GM19468 (cell line): Measurements from ENCODE around the gene CNOT10.

Experiments
- ATAC-seq: cut with Tn5 transposase; IDR thresholded peaks from one replicate; pipeline ENCODE4 v1.9.1; 2021; ENCODE audit warnings: mild to moderate bottlenecking, moderate library complexity, moderate number of reproducible peaks; ENCODE audit not compliant: unreplicated experiment; ENCODE audit errors: extremely low read depth

CNOT10 gene

DNA sequence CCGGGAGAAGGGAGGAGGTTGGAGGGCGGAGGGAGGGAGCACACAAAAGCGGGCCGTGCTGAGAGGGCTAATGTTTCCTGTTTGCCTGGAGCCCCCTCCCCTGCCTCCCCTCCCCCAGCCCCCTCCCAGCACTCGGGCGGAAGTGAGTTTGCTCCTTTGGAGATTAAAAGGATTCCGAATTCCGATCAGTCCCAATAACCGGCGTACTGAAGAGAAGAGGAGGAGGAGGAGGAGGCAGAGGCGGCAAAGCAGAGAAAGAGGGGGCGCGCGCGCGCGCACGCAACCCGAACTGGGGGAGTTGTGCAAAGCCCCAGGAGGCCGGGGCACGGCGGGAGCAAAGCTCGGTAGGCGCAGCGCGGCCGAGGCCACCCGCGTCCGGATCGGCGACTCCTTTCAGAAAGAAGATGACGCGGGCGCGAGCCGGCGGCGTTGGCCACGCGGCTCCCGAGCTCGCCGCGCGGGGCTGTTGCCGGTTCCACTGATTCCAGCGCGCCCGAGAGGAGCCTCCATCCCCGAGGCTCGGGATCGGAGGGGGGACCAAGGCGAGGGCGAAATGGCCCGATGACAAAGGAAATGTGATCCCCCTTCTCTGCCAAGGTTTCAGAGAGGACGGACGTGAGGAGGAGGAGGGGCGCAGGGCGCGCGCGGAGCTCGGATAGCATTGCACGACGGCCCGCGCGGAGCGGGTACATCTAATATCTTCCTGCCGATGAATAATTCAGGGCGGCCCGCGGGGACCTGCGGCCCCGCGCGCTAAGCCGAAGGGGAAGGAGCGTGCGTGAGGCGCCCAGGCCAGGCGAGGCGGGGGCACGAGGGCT, 131.7 kb downstream of the CNOT10 start:
- ATAC-seq, result no peak

DNA sequence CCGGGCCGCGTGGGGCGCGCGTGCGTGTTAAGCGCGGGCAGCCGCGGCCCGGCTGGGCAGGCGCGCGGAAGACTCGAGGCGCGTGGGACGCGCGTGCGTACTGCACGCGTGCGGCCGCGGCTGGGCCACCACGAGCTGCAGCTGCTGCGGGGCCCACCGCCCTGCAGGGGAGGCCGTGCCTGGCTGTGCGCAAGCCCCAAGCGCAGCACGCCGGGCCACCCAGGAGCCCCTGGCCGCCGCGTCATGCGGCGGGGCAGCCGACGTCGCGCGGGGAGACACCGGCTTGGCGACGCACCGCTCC, 132.2 kb downstream of the CNOT10 start:
- no peak for ATAC-seq

DNA sequence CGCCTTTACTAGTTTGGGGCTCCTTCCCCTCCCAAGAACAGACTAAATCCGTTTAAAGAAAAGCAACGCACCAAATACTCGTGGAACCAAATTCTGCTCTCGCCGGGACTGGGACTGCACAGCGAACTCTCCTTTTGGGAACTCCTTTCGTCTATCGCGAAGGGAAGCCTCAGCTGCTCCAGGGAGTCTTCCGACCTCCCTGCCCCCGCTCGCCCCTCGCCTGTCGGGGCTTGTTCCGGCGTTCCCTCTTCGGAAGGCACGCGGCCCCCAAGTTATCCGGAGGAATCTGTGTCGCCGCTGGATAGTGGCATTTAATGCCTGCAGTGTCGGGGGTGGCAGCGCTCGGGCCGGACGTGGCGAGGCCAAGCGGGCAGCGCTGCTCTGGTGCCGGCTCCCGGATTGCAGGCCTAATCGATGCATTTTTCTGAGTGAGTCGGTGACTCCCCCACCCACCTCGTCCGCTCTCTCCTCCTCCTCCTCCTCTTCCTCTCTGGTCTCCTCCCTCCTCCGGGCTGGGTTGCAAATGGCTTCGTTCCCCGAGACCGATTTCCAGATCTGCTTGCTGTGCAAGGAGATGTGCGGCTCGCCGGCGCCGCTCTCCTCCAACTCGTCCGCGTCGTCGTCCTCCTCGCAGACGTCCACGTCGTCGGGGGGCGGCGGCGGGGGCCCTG, 132.7 kb downstream of the CNOT10 start, which contains the start of gene TRIM71:
TRIM71 (plus strand) TSS at position 440 of the 671 bp plus-strand sequence; CDS start at position 524, 84 bp downstream.
- ATAC-seq, result no peak

DNA sequence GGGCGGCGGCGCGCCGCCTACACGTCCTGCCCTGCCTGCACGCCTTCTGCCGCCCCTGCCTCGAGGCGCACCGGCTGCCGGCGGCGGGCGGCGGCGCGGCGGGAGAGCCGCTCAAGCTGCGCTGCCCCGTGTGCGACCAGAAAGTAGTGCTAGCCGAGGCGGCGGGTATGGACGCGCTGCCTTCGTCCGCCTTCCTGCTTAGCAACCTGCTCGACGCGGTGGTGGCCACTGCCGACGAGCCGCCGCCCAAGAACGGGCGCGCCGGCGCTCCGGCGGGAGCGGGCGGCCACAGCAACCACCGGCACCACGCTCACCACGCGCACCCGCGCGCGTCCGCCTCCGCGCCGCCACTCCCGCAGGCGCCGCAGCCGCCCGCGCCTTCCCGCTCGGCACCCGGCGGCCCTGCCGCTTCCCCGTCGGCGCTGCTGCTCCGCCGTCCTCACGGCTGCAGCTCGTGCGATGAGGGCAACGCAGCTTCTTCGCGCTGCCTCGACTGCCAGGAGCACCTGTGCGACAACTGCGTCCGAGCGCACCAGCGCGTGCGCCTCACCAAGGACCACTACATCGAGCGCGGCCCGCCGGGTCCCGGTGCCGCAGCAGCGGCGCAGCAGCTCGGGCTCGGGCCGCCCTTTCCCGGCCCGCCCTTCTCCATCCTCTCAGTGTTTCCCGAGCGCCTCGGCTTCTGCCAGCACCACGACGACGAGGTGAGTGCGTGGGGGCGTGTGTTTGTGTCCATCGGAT, 133.4 kb downstream of the CNOT10 start:
- ATAC-seq, result no peak

DNA sequence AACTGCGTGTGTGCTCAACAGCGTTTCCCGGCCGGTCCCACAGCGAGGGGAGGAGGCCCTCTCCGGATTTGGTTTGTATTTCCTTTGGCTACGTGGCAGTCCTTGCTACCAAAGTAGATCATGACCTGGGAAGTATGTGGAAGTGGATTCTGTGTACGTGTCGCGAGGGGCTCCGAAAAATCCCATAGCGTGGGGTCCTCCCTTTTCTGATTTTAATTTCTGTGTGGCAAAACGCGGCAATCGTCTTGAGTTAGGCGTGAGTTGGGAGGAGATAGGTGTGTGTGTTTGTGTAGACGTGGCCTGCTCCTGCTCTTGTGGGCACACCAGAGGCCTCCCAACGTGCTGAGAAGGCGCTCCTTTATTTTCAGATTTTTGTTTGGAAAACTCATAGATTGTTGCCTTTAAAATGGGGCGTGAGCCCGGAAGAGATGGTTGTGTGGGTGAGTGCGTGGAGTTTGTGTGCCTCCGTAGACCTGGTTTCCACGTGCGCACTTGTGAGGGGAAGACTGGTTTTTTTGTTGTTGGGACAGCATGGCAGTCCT, 134.1 kb downstream of the CNOT10 start:
- no peak for ATAC-seq

DNA sequence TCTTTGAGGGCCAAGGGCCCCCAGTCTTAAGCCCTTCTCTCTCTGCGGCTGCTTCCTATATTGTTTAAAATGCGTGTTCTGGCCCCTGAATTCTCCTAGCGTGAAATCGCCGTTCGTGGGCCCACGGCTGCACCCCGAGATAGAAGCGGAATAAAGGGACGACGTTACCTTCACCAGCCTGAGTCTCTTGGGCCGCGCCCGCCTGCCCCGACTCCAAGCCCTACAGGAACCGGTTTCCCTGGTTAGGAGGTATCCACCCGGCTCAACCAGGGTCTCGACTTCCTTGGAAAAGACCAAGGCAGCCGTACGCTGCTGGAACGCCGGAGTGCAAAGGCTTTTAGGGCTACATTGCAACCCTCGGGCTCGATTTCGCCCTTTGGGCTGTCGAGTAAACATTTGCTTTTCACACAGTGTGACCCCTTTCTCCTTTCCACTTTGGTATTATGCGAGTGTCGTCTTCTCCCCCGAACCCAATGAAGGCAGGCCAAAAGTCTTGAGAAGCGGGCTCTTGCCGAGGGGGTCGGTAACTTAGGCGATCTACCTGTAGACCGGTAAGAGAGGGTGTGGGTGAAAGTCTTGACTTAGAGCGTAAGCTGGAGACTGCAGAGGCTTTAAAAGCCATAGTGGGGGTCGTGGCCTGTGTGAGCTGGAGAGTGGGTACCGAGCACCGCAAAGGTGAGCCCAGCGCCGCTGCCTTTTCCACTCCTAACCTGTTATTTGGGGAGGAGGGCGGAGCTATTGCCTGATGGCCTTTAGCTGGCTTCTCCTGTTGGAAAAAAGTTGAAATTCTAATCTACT, 134.8 kb downstream of the CNOT10 start:
- ATAC-seq, result no peak

DNA sequence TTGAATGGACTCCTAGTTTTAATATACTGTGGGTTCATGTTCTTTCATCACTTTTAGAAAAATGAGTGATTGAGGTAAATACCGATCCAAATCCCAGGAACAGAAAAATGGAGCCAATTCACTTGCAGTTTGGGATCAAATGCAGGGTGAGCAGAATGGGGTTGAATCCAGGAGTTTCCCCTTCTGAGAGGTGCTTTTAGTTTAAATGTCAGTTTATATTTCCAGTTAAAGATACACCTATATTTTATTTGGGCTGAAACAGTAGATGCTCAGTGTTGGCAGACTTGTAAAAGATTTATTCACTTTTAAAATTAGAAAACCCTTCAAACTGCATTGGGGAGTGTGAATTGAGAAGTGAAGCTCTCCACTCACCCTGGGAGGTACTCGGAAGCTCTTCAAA, 135.4 kb downstream of the CNOT10 start:
- ATAC-seq, result no peak

DNA sequence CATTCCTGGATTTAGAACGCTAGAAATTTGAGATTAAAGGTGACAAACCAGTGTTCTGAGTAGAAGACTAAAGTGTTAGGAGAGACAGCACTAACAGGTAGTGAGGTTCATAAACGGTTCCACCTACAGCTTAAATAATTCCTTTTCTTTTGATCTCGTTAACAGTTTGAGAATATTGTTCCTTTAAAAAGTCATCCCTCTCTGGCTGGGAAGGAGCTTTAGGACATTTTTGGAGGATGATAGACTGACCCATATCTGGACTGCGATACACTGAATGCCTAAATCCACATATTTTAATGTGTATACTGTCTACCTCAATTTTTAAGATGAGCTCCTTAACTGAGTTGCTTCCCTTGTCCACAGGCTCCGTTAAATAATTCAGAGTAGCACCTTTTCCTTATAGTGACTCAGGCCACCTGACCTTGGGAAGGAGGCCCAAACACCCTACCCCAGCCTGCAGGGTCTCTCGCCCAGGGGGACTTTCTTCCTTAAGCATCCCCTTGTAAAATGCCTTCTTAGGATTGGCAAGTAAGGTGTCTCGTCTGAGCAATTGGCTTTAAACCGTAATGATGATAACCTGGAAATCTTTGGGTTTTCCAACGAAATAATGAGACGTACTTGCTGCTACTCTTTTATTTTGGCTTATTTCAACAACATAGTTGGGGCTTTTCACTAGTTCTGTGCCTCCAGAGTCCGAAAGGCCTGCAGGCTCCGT, 136.1 kb downstream of the CNOT10 start:
- no peak for ATAC-seq

DNA sequence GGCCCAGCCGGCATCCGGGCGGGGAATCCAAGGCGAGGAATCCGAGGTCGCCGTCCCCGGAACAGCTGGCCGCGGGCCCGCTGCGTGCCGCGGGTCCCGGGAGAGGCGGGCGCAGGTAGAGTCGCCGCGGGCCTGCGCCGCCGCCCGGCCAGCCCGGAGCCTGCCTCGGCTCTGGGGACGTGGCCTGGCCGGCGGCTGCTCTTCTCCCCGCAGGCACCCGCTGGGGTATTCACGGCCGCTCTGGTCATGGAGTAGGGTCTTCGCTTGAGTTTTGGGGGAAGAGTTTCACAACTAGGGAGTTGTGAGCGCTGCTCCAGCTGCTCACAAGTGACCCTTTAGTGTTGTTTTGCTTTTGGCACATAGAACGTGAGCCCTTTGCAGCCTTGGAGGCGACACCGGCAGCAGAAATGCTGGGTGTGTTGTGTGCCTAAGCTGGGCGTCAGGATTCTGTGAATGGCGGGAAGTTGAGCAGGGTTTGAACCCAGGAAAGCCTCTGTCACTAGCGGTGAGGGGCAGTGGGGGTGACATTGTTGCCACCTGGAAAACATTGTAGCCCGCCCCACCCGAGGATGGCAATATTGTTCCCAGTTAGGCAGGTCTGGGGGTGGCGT, 136.8 kb downstream of the CNOT10 start:
- no peak for ATAC-seq

DNA sequence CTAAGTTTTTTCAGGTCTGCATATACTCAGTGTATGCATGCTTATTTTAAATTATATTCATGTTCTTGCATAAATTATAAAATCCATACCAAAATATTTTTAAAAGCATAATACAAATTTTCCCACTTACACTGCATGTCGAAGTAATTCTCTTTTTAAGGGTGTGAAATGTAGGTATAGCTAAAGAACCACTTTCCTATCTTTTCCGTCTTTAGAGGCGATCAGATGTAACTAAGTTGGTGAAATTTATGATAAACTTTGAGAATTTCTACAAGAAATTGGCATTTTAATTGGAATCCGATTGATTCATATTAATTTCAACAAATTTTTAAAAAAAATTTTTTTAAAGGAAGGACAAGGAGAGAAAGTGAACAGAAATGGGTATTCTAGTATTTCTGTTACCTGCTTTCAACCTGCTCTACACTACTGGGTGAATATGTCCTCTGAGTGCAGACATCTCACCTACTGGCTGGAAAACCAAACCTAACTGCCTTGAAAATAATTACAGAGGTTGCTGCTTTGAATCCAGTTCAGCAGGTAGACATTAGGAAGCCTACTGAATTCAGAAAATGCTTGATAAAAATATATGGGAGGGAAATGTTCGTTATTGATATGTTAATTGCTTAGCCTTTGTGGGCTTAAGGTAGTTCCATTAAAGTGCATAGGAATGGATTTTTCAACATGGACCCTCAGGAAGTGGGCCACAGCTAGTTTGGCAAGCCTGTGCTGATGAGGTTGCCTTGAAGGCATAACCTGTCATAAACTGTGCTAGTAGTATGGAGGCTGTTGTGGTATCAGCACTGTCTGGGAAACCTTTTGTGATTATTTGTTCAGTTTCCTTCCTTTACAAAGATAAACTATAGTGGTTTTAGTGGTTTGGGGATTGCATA, 137.9 kb downstream of the CNOT10 start:
- ATAC-seq, result no peak
